GM18520 (cell line): ENCODE measurements around the gene NMRK2.
"Not testable (repeated sequence)": the region's sequence is repeated elsewhere in the genome, so short reads cannot be mapped to it uniquely, and the experiment has no call there.

Source experiments
- ATAC-seq: cut with Tn5 transposase; IDR thresholded peaks from one replicate; pipeline ENCODE4 v1.9.1; 2021; ENCODE audit not compliant: unreplicated experiment

Gene NMRK2

DNA sequence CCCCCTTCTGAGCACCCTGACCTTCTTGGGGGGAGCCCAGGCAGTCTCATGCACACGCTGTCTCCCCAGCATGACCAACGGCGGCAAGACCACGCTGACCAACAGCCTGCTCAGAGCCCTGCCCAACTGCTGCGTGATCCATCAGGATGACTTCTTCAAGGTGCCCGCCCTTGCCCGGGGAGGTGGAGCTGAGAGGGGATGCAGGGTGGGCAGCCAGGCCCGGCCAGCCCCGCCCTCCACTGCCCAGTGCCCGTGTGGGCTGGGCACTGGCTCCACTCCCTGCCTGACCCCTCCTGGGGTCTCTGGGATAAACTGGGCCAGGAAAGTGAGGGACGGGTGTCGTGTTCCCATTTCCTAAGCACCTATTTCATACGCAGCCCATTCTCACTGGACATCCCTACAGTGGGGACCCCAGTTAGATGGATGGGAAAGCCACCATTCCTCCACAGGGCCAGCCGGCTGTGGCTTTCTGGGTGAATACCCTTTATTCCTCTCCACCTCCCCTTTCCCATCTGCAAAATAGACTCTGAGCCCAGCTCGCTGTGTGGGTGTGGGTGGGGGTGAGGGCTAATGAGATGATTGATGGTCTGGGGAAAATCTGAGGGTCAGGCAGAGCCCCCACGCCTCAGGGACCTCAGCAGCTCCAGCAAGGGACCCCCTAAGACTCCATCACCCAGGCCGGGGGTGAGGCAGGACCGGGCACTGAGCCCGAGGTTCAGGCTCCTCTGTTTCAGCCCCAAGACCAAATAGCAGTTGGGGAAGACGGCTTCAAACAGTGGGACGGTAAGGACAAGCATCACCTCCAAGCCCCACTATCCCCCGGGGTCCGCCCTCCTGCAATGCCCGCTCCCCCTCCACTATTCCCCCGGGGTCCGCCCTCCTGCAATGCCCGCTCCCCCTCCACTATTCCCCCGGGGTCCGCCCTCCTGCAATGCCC is 3.9 kb downstream of the NMRK2 start:
- no peak for ATAC-seq

- not testable (repeated sequence) for ATAC-seq
Observed at GRCh38 chr19:3938300-3938950, 5.6 kb downstream of the NMRK2 start.

DNA sequence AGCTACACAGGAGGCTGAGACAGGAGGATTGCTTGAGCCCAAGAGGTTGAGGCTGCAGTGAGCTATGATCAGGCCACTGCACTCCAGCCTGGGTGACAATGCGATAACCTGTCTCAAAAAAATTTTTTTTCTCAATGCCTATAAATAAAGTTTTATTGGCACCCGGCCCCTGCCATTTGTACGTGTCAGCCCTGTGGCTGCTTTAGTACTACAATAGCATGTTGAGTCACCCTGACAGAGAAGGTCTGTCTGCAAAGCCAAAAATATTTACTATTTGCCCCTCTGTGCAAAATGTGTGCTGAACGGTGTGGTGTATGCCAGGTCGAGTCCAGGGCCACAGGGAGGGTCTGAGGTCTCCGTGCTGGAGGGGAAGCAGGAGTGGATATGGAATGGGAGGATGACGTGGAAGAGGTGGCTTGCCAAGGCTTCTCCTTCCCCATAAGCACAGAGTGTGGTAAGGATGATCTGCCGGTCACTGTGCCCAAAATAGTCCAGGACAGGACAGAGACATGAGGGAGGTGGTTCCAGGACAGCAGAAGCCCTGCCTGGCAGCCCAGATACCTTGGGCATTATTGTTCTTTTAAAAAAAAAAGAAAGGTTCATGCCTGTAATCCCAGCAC is 10.0 kb downstream of the NMRK2 start:
- ATAC-seq, result no peak

GRCh38 chr19:3944018-3944721 is 11.3 kb downstream of the NMRK2 start:
- ATAC-seq, result no peak

DNA sequence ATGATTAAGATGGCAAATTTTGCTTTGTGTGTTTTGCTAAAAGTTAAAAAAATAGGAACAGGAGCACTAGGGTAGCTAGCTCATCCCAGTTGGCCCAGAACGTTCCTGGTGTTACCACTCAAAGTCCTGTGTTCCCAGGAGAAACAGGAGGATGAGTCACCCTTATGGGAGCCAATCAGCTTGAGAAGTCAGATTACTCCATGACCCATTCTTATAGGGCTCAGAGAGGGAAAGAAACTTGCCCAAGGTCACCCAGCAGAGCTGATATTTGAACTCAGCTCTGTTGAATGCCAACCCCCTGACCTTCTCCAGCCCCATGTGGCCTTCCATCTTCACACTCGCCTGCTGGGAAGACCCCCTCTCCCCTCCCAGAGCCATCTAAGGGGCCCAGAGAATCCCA is 13.0 kb downstream of the NMRK2 start:
- no peak for ATAC-seq

DNA sequence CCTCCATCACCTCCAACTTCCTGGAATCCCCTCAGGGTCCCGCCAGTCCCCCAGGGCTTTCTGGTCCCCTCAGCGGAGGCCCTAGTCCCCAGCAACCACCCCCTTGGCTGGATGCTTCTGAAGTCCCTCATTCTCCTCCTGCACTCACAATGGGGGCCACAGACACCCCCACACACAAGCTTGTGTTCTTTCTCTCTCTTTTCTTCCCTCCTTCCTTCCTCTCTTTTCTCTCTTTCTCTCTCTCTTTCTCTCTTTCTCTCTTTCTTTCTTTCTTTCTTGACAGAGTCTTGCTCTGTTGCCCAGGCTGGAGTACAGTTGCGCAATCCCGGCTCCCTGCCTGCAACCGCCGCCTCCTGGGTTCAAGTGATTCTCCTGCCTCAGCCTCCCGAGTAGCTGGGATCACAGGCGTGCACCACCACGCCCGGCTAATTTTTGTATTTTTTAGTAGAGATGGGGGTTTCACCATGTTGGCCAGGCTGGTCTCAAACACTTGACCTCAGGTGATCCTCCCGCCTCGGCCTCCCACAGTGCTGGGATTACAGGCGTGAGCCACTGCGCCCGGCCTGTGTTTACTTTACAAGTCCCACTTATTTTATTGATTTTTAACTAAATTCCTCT is 14.6 kb downstream of the NMRK2 start:
- not testable (repeated sequence) for ATAC-seq

DNA sequence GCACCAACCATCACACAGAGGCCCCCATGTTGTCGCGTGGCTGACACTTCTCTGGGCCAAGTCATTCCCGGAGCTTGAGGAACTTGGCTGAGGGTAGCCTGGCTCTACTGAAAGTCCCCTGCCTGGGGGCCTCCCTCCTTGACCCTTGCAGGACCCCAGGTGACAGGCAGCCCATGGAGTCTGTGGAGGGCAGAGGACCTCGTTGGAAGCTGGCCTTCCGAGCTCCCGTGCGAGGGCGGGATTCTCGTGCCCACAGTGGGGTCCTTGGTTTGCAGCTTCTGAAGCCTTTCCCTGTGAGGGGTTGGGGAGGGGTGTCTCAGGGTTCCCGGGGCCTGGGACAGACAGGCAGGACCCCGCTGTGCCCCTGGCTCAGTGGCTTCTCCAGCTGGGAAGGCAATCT is 16.4 kb downstream of the NMRK2 start:
- ATAC-seq, result no peak

- ATAC-seq, result no peak
Observed at GRCh38 chr19:3949997-3950859, 17.4 kb downstream of the NMRK2 start.

- ATAC-seq, result no peak
Observed at GRCh38 chr19:3950871-3951861, 18.3 kb downstream of the NMRK2 start.

- ATAC-seq, result not testable (repeated sequence)
Observed at GRCh38 chr19:3952755-3953276, 19.9 kb downstream of the NMRK2 start.

DNA sequence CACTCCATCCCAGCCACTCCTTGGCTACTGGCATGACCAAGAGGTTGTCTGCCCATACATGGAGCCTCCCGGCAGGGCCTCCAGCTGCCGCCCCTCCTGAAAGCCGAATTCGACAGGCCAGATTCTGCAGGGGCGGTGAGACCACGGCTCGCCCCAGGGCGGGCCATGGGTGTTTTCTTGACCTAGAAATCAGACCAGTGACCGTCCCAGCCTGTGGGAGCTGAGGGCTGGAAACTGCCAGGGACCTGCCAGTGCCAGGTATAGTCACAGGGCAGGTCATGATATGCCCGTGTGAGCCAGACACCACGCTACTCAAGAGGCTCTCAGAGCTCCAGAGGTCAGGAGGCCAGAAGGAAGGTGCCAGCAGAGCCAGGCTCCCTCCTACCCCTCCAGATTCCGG is 21.2 kb downstream of the NMRK2 start:
- no peak for ATAC-seq

GRCh38 chr19:3955276-3955675 is 22.4 kb downstream of the NMRK2 start:
- not testable (repeated sequence) for ATAC-seq

DNA sequence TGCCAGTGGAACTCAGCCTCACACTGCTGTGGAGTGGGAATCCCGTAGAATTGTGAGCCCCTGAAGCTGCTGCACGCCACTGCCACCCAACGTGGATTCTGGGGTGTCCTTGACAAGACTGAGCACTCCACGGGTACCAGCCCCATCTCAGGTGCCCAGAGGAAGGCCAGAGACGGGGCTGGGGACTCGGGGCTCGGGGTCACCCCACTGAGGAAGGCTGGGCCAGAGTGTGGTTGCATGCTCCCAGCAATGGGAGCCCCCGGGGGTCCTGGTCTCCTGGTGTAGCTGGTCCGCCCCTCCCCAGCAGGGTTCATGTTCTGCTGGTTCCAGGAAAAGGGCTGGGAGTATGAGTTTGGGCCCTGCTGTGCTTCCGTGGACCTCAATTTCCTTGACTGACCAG is 22.8 kb downstream of the NMRK2 start:
- no peak for ATAC-seq

GRCh38 chr19:3958836-3959765 is 26.2 kb downstream of the NMRK2 start:
- ATAC-seq, result no peak

DNA sequence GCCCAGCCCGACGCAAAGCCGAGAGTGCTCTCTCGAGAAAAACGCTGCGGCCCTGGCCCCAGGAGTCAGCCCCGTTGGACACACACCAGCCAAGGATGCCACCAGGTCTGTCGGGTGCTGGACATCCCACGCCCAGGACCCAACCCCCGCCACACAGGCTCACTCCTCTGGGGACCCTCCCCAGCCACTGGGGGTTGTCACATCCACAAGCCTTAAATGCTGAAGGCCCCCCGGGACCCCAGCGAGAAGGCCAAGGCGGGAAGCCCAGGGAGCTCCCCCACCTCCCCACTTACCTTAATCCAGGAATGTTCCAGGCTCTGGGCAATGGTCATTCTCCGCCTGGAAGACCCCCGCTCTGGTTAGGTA is 26.9 kb downstream of the NMRK2 start:
- ATAC-seq, result no peak

DNA sequence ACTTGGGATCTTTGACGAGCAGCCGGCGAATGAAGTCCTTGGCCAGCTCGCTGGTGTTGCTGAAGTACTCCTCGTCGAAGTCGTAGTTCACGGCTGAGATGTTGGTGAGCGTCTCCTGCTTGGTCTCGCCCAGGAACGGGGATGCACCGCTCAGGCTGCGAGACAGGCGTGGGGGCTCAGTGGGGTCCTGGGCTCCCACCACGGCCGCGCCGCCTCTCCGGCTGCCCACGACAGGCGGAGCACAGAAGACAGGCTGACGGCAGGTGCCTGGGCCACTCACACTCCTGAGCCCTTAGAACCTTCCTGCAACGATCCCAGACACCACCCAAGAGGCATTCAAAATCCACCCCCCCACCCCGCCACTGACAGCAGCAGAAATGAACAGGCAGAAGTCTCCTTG is 28.1 kb downstream of the NMRK2 start:
- ATAC-seq, result no peak

DNA sequence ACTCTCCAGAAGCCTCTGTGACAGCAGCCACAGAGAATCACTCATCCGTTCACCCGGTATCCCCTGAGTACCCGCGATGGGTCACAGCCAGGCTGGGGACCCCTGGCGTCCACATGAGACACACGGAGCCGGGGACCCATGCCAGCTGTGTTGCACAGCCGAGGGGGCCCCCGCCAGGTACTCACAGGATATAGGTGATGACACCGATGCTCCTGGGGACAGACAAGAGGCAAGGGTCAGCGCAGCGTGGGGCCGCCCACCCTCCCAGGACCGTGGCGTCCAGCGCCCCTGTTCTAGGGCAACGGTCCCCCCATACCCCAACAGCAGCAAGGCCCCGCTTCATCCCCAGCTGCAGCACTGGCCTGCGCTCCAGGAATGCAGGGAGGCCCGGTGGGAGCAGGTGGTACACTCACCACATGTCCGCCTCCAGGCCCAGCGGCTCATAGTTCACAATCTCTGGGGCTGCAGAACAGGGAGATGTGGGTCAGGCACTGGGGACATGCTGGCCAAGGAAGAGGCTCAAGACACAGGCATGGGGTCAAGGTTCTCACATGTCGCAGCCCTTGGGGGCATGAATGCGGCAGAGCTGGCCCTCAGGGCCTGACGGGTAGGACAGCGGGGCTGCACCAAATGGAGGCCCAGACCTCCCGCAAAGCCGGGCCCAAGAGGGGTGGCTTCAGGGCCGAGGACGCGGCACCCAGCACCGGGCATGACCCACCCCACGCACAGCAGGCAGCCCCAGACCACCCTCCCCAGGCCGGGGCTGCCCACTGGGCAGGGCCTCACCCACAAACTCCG is 30.8 kb downstream of the NMRK2 start:
- no peak for ATAC-seq
